ENCODE results near the gene FAM124A.
A peak's percentile ranks its signal among the peaks of the same experiment; 100 is the strongest.
"Not testable (repeated sequence)": the region's sequence is repeated elsewhere in the genome, so short reads cannot be mapped to it uniquely, and the experiment has no call there.

Gene FAM124A

GRCh38 chr13:51275101-51275500 is 52.9 kb downstream of the FAM124A start:
- DNase-seq, result no peak

DNA sequence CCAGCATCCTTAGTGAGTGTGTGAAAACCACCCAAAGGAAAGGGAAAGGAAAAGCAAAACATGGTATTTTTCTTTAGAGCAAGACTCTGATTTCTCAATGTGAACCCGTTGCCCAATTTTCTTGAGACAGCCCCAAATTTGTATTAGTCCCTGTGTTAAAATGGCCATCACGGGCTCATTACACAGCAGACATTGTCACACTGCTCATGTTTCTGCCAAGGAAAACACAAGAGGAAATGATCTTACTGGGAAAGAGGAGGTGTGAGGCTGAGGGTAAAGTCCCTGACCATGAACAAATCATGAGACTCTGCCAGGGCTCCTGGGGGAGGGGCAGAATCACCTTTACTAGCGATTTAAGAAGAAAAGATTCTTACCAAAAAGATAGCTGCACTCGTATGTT is 54.4 kb downstream of the FAM124A start:
- no peak for DNase-seq

DNA sequence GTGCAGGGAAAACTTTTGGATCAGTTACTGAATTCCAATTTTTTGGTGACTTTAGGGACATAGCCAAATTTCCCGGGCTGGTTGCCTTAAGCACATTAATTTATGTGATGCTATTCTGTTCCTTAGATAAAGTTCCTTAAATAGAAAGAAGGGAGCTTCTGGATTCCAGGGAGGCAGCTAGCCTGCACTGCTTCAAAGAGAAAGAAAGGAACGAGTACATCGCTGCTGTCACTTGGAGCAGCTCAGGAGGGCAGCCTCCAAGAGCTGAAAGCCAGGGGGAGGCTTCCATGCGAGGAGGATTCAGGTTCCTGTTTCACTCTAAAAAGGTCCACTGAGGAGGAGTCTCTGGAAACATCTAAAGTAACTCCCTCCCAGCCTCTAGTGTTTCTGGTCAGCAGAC is 55.7 kb downstream of the FAM124A start:
- DNase-seq, result no peak

DNA sequence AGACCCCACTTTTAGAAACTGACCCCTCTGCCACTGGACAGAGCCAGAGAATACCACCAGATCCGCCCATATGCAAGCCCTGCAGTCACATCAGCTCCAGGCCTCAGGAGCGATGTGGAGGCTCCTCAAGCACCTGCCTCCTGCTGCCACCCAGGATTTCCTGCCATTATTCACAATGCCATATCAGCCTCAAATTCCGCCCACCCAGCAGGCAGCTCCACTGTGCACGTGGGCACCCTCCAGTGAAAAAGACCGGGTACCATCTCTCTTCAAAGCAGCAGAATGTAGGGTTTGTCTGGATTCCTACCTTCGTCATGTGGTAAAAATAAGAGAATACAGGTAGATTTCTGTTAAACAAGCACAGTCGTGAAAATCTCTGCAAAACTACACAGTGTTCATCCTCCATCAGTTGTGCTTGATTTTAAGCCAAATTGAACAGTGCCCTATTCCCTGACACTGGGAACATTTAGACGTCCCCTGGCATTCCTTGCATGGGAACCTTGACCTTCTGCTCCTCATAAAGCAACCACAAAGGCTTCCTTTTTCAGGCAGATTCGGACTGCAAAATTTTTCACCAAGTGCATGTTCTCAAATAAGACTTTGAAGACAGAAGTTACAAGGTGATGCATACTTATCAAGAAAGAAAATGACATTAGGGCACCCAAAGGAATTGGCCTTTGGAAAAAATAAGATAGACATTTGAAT is 56.4 kb downstream of the FAM124A start:
- no peak for DNase-seq

DNA sequence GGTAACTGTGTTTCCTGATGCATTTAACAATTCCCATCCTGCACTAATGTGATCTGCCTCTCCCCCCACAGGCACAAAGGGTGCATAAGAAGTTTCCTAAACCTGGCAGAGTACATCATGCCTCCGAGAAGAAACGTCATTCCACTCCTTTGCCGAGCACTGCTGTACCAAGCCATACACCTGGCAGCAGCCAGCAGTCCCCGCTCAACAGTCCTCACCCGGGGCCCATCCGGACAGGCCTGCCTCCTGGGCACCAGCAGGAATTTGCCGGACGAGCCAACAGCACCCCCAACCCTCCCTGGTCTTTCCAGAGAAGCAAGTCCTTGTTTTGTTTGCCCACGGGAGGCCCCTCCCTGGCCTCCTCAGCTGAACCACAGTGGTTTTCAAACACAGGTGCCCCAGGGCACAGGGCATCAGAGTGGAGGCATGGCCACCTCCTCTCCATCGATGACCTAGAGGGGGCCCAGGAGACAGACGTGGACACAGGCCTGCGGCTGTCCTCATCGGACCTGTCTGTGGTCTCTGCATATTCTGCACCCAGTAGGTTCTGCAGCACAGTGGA is 58.3 kb downstream of the FAM124A start:
- no peak for DNase-seq

GRCh38 chr13:51282322-51282721 is 60.1 kb downstream of the FAM124A start:
- no peak for DNase-seq

DNA sequence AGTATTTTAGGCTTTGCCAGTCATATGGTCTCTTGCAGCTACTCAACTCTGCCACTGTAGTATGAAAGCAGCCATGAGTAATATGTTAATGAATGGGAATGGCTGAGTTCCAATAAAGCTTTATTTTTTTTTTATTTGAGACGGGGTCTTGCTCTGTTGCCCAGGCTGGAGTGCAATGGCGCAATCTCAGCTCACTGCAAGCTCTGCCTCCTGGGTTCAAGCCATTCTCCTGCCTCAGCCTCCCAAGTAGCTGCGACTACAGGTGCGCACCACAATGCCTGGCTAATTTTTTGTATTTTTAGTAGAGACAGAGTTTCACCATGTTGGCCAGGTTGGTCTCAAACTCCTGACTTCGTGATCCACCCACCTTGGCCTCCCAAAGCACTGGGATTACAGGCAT is 60.7 kb downstream of the FAM124A start:
- not testable (repeated sequence) for DNase-seq

DNA sequence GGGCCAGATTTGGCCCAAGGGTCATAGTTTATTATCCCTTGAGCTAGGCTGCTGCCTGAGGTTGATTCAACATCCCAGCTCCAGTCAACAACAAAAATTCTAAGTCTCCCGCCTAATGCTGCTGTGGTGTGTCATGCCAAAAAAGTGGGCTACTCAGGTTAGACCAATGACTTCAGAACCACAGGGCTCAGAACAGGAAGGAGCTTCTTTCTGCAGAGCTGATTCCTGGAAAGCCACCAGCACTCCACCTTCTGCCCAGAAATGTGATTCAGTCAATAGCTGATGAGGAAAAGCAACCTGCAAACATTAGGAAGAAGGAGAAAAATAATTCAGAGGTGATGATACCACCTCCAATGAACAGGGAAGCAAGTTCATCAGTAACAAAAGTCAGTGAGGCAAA is 61.2 kb downstream of the FAM124A start:
- no peak for DNase-seq

DNA sequence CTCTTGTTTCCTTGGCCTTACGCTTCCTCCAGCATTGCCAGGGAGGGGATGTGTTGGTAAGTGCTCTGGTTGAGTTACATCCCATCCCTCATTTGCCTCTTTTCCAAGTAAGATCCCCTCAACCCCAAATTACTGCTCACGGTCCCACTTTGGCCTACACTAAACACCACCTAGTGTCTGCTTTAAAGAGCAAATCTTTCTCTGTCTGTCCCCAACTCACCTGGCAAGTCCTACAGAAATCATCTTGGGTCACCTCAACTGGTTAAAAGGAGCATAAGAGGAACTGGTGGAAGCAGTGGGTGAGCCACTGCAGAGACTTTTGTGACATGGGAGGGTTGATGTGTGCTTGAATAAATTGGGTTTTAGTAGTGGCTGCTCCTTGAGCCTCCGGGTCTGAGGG is 62.1 kb downstream of the FAM124A start:
- DNase-seq, result no peak

- peak; percentile 81 to 84 for DNase-seq
Measured at GRCh38 chr13:51286135-51287002, 64.2 kb downstream of the FAM124A start.

DNA sequence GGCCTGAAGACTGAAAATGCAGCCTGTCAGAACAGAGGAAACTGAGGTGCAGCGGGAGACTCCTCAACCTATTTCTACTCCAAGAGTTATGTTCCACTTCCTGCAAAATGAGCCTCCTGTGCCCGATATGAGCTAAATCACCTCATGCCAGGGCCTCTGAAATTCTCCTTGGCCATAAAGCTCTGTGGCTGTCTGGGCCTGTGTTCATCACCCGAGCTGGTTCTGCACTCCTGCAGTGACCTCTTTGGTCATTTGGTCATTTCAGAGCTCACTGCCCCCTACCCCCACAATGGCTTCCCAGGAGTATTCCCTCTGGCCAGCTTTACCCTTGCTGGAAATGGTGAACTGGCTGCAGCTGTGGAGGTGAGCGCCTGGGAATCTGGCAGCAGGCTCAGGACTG is 65.6 kb downstream of the FAM124A start:
- no peak for DNase-seq

- not testable (repeated sequence) for DNase-seq
Measured at GRCh38 chr13:51288254-51288653, 66.1 kb downstream of the FAM124A start.

- no peak for DNase-seq
Measured at GRCh38 chr13:51291341-51291740, 69.1 kb downstream of the FAM124A start.

DNA sequence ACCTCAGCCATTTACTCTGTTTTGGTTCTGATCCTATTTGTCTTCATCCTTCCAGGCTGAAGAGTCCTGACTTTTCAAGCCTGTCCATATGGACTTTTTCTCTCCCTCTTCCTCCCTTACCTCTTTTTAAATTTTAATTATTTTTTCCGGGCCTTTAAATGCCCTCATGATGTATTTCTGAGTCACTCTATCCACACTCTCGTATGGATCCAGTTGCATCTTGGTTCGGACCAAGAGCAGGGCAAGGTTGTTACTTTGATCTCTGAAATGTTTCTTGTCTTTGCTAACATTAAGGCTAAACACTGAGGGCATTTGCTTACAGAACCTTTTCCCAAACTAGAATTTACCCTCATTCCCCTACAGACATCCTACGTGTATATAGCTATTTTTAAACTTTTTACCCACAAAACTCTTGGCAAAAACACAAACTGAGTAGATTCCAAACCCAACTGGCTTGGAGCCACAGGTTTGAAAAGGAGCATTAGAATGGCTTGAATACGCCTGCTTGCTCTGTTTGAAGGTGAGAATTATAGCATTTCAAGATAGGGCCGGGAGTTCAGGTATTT is 69.9 kb downstream of the FAM124A start:
- DNase-seq, result no peak

GRCh38 chr13:51297556-51297955 is 75.4 kb downstream of the FAM124A start:
- DNase-seq, result no peak

DNA sequence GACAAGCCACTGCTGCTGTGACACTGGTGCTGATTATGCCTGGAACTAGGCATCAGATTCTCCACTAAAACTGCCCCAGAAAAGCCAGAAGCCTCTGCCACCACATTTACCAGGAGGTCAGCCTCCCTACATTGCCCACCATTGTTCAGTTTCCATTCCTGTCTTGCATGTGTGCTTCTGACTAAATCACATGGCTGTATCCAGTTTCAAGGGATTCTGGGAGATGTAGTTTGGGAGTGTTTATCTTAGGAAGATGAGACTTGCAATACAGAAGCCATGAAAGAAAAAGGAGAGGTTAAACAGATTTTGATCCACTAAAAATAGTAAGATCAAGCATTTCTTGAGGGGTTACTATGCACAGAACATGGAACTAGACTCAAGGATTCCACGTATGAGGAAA is 76.6 kb downstream of the FAM124A start:
- no peak for DNase-seq

DNA sequence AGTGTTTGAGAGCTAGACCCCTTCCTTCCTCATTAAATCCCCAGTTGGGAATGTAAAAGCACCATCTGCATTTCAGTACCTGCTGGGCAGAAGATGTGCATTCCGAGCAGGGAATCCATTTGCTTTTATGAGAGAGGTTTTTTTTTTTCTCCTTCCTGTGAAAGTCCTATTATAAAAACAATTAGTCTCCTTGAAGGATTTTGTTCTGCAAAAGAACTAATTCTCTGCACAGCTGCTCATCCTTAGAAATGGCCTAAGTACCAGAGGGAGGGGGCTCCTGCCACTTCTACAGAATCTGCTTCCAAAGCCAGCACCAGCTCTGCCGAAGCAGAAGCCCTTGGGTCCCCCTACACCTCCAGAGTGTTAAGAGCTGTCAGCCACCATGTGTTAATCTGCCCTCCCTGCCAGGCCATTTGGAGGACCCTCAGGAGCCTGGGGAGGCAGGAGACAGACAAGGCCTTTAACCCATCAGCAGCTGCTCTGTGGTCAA is 80.9 kb downstream of the FAM124A start:
- DNase-seq, result no peak

- no peak for DNase-seq
Measured at GRCh38 chr13:51303882-51304281, 81.7 kb downstream of the FAM124A start.

- DNase-seq, result no peak
Measured at GRCh38 chr13:51305271-51305967, 83.2 kb downstream of the FAM124A start.

DNA sequence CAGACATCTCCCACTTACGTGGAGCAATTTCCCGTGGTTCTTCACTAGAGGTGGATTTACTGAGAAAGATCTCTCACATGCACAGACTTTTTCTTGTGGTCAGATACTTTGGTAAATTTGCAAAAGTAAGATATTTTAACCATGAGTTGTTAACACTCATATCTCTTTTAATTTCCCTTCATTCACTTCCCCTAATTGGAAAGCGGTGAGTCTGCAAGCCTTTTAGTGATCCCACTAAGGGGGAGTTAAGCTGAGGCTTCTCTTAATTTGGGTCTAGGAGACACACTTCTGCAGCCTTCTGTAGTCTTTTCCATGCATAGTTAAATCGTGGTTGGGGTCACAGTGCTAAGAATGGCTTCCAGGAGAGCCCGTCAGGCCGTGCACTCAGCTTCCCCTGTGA is 86.6 kb downstream of the FAM124A start:
- DNase-seq, result no peak

DNA sequence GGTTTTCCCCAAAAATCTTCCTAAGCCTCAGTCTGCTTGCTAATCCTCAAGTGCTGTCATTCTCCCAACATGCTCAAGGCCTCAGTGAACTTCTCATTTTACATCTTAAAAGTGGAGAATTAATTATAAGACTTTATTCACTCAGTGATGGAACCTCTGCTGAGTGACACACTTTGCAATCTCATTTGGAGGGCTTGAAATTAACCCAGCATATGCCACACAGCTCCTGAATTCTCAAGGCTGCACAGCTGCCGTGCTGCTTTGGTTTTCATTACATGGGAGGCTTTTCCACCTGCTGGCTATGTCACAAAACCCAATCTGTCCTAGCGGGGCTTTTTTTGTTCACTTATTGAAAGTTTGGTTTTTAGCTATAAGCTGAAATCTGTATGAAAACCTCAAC is 89.0 kb downstream of the FAM124A start:
- DNase-seq, result no peak

DNA sequence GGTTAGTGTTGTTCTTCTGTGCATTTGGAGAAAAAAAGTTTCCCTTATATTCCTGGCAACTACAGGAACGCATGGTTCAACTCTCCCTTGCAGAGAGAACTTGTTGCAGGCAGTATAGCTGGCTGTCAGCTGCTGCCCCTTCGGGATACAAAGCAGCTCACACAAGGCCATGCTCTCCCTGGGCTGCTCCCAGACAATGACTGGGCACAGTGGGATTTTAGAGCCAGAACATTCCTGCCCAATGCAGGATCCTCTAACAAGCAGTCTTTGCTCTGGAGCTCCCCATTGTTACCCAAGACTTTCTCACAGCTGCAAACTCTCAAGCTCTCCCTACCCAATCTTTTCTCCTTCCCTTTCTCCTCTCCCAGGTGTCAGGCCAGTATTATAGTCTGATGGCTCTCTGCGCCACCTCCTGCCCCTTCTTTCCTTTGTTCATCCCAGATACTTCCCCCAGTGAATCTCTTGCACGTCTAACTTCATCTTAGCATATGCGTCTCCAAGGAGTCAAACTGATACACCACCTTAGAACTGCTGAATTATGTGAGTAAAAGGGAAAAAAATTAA is 89.8 kb downstream of the FAM124A start:
- no peak for DNase-seq

DNA sequence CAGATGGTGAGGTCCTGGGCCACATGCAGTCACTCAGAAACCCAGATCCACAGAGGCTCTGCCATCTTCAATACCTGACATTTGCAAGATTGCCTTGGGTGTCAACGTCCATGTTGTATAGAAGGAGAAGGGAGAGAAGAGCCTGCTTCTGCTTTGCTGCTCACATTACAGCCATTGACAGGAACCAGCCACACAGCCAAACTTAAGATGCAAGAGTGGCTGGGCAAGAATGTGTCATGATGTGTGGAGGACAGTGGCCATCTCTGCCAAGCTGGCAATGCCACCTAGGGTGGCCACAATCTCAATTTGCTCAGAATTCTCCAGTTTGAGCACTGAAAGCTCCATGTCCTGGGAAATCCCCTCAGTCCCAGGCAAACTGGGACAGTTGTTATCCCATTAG is 91.4 kb downstream of the FAM124A start:
- no peak for DNase-seq
